ENCODE measurements around the gene POLR2F. TPM values are rescaled to one million over a fixed set of nuclear protein-coding genes. Genes with fewer than 3 reads are reported as not detected.

Gene POLR2F
- 100 to 1,000 TPM; 113 to 131 (median 123) TPM for polyA plus RNA-seq (ENCODE audit: low read depth in 6 of 6)

DNA sequence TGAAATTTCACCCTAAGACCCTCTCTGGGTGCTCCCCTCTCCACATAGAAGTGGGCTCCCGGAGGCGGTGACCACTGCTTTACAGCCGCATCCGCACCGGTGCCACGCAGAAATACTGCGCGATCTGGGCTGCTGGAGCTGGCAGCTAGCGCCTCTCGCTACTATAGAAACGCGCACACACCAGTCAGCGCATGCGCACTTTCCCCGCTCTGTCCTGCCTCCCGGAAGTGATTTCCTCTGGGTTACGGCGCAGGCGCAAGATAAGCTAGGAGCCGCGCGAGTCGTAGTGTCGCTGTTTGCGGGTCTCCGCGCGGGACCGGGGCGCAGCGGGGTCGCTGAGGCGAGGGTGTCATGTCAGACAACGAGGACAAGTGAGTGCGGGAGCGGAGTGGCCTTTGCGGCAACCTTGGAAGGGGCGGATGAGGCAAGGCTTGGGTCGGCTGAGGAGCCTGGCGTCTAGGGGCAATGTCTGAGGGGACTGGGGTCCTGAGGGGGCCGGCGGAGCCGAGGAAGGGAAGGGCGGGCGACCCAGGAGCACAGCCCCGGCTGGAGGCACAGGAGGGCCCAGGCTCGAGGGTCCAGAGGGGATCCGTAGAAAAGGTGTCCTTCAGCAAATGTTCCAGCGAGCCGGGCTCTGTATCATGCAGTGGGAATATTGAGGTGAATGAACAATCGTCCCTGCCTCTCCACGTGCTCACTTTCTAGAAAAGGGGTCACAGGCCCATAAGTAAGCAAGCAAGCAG, at the start of gene POLR2F, which contains the start of gene C22orf23:
Gene POLR2F, plus strand, starts transcription at position 263 of the 743 bp plus-strand sequence. Its CDS starts 89 bp downstream, at position 352.
Gene C22orf23, minus strand, starts transcription at position 165 of the 743 bp plus-strand sequence. CDS start 452 bp downstream, outside the sequence.
- peak; percentile 96 to 97 for ATAC-seq (ENCODE audit: low read depth in 2 of 2)
- H3K27ac Mint-ChIP-seq: peak within 1 kb of the TSS; percentile 93 to 100 (median 98)
- H3K36me3 Mint-ChIP-seq: peaks cover 16 to 27% of the 10 kb centered on the region in 2 donors
- peak; percentile 93 for DNase-seq
- peak within 1 kb of the TSS; percentile 89 to 100 (median 100) for H3K4me3 Mint-ChIP-seq
- peaks cover 31 to 45% (median 43%) of the 10 kb centered on the region in 3 donors for H3K4me1 Mint-ChIP-seq
- peaks cover 4 to 12% (median 11%) of the 10 kb centered on the region in 3 donors for H3K27me3 Mint-ChIP-seq
- no peaks in the 10 kb centered on the region for H3K9me3 Mint-ChIP-seq

GRCh38 chr22:37904572-37905533, 48.6 kb upstream of the POLR2F start:
- H3K27me3 Mint-ChIP-seq: no peaks in the 10 kb centered on the region
- no peak for ATAC-seq (ENCODE audit: low read depth in 2 of 2)
- H3K9me3 Mint-ChIP-seq: no peaks in the 10 kb centered on the region
- H3K4me1 Mint-ChIP-seq: peaks cover 26 to 35% (median 29%) of the 10 kb centered on the region in 3 donors
- H3K4me3 Mint-ChIP-seq: peak overlapping the region; percentile 73 to 93 (median 86)
- no peak for DNase-seq
- H3K36me3 Mint-ChIP-seq: no peaks in the 10 kb centered on the region
- H3K27ac Mint-ChIP-seq: peak overlapping the region; percentile 54 to 94 (median 74)

DNA sequence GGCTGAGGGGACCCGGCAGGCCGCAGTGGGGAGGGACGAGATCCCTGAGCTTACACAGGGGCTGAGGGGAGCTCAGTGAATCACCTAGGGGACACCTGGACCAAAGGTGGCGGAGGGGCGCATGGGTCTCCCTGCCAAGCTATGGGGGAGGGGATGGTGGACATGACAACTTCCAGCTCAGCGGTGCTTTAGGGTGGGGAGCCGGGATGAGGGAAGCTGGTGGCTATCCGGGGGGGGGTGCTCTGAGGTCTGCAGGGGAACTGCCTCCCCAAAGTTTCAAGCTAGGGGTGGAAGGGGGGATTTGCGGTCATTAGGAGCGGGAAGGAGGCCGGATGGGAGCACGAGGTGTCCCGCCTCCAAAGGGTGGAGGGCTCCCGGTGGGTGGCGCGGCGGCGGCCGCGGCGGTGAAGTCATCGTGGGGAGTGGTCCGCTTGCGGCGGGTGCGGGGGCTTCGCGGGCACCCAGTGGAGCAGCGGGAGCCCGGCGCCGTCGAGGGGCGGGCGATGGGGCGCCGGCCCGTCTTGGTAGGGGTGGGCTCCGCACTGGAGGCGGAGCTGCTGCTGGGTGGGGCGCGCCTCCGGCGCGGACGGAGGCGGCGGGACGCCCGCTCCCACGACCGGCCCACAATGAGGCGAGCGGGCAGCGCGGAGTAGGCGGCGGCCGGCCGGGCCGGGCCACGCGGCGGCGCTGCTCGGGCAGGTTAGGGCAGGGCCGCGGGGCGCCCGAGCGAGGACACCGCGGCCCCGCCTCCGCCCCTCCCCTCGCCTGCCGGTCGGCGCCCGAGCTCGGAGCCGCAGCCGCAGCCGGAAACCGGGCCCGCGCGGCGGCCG, 47.8 kb upstream of the POLR2F start, which contains the start of gene MICALL1:
Gene MICALL1, plus strand, starts transcription at position 764 of the 830 bp plus-strand sequence. CDS start 126 bp downstream, outside the sequence.
- peak within 1 kb of the TSS; percentile 85 to 93 (median 88) for H3K4me3 Mint-ChIP-seq

DNA sequence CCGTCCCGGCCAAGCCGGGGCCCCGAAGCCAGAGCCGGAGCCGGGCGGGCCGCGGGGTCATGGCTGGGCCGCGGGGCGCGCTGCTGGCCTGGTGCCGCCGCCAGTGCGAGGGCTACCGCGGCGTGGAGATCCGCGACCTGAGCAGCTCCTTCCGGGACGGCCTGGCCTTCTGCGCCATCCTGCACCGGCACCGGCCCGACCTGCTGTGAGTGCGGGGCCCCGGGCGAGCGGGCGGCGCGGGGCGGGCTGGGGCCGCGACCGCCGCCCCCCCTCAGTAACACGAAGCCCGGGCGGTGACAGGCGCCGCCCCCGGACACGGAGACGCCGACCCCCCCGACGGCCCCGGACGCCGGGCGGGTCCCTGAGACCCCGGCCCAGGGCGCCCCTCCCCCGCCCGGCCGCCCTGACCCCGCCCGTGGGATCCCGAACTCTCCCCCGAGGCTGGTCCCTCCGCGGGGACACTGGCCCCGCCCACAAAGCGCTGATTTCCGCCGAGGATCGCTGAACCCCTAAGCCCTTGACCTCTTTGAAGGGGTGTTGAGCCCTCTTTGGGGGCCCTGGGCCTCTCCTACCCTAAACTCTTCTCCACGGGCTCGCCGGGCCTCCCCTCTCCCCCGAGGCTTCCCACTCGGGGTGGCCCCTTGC, 47.0 kb upstream of the POLR2F start:
- Mint-ChIP-seq H3K27me3 (no peaks in the 10 kb centered on the region), H3K9me3 (no peaks in the 10 kb centered on the region), H3K4me1 (peaks cover 30 to 40% (median 33%) of the 10 kb centered on the region in 3 donors), H3K36me3 (no peaks in the 10 kb centered on the region), H3K4me3 (peak overlapping the region; percentile 85 to 92 (median 88)), H3K27ac (peak overlapping the region in 4 of 6 donors; percentile 56 to 63 (median 58))
- ATAC-seq (ENCODE audit: low read depth in 2 of 2) (peak; percentile 45 to 50), DNase-seq (peak; percentile 33)

More for the DNA sequence above, 47.8 kb upstream of the POLR2F start, which contains the start of gene MICALL1:
- Mint-ChIP-seq H3K9me3 (no peaks in the 10 kb centered on the region), H3K27ac (peak within 1 kb of the TSS; percentile 58 to 94 (median 80)), H3K27me3 (no peaks in the 10 kb centered on the region), H3K4me1 (peaks cover 30 to 40% (median 33%) of the 10 kb centered on the region in 3 donors), H3K36me3 (no peaks in the 10 kb centered on the region)
- DNase-seq (peak; percentile 76), ATAC-seq (ENCODE audit: low read depth in 2 of 2) (peak; percentile 86 to 92)

DNA sequence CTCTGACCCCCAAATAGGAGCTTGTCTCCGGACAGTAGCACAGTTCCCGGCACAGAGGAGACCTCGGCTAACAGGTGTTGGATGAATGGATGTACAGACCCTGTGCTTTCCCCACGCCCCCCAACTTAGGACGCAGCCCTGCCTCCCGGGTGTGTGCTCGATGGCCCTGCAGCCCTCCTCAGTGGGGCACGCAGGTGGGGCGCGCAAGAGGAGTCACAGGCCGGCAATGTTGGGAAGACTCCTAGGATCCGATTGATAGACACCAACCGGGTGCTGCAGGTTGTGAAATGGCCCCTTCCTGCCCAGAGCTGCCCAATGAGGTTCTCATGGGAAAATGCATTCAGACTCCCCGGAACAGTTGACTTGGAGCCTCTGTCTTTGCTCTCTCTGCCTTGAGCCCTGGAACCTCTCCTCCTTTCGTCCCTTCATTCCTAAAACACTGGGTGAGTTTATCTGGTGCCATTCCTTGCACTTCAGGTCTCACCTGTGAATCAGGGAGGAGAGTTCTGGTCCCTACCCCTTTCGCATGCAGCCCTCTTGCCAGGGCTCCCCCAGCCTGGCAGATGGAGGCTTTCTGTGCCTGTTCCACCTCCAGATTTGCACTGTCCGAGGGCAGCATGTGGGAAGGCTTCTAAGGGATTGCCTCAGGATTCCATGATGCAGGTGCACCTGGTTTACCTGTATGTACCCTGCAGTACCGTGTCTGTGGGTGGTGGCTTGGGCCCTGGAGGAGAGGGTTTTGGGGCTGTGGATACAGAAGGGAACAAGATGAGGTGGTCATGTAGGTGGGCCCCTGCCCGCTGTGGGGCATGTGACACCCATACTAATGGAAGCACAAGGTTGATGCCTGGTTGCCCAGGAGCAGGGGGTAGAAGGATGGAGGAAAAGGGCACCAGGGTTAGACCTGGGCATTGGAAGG, 46.2 kb upstream of the POLR2F start:
- H3K9me3 Mint-ChIP-seq: no peaks in the 10 kb centered on the region
- H3K27me3 Mint-ChIP-seq: no peaks in the 10 kb centered on the region
- DNase-seq (no peak), ATAC-seq (ENCODE audit: low read depth in 2 of 2) (no peak)
- H3K36me3 Mint-ChIP-seq: no peaks in the 10 kb centered on the region
- H3K27ac Mint-ChIP-seq: peak overlapping the region in 5 of 6 donors; percentile 59 to 84 (median 63)
- H3K4me3 Mint-ChIP-seq: peak overlapping the region; percentile 85 to 92 (median 88)
- peaks cover 30 to 40% (median 33%) of the 10 kb centered on the region in 3 donors for H3K4me1 Mint-ChIP-seq

DNA sequence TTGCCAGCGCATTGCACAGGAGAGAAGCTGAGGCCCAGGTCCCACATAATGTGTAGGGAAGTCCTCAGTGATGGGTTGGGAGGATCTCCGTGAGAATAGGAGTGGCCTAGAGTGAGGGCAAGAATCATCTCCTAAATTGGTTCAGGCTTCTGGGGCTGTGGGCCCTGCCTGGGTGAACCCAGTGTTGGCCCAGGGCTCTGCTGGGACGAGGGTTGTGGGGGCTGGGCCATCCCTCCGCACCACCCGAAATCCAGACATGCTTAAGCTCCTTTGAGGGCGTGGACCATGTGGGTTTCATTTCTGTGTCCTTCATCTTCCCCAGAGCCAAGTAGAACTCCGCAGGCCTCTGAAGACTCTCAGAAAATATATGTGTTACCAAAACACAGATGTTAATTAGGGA, 43.7 kb upstream of the POLR2F start:
- ATAC-seq (ENCODE audit: low read depth in 2 of 2) (no peak), DNase-seq (no peak)
- Mint-ChIP-seq H3K4me3 (peak overlapping the region in 1 of 8 donors; percentile 70), H3K27ac (no peak overlapping the region), H3K9me3 (no peaks in the 10 kb centered on the region), H3K27me3 (no peaks in the 10 kb centered on the region), H3K36me3 (no peaks in the 10 kb centered on the region), H3K4me1 (peaks cover 33 to 40% (median 36%) of the 10 kb centered on the region in 3 donors)

- no peak for DNase-seq
- peaks cover 24 to 31% (median 30%) of the 10 kb centered on the region in 3 donors for H3K4me1 Mint-ChIP-seq
- H3K27ac Mint-ChIP-seq: peak overlapping the region in 1 of 6 donors; percentile 35
- no peaks in the 10 kb centered on the region for H3K36me3 Mint-ChIP-seq
- H3K27me3 Mint-ChIP-seq: no peaks in the 10 kb centered on the region
- peak overlapping the region in 1 of 8 donors; percentile 47 for H3K4me3 Mint-ChIP-seq
- no peaks in the 10 kb centered on the region for H3K9me3 Mint-ChIP-seq
- ATAC-seq (ENCODE audit: low read depth in 2 of 2): no peak
Measured at GRCh38 chr22:37910890-37911672, 42.4 kb upstream of the POLR2F start.

GRCh38 chr22:37911697-37912096, 41.8 kb upstream of the POLR2F start:
- peak overlapping the region in 1 of 8 donors; percentile 47 for H3K4me3 Mint-ChIP-seq
- H3K4me1 Mint-ChIP-seq: peaks cover 24 to 31% (median 30%) of the 10 kb centered on the region in 3 donors
- peaks cover 0 to 6% of the 10 kb centered on the region in 2 donors for H3K36me3 Mint-ChIP-seq
- DNase-seq: no peak
- H3K27me3 Mint-ChIP-seq: no peaks in the 10 kb centered on the region
- H3K9me3 Mint-ChIP-seq: no peaks in the 10 kb centered on the region
- peak overlapping the region in 1 of 6 donors; percentile 54 for H3K27ac Mint-ChIP-seq
- no peak for ATAC-seq (ENCODE audit: low read depth in 2 of 2)

DNA sequence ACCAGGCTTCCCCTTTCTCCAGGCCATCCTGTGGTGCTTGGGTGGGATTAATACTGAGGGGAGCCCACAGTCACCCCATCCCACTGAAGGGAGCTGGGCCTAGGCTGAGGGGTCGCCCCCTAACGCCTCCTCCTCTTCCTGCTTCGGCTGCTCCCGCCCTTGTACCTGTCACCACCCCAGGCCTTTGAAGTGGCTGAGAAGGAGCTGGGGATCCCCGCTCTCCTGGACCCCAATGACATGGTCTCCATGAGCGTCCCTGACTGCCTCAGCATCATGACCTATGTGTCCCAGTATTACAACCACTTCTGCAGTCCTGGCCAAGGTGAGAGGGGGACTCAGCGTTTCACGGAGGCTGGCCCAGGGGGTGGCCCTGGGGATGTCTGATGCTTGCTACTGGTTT, 41.3 kb upstream of the POLR2F start:
- Mint-ChIP-seq H3K27me3 (no peaks in the 10 kb centered on the region), H3K4me3 (no peak overlapping the region), H3K27ac (peak overlapping the region in 1 of 6 donors; percentile 48), H3K4me1 (peaks cover 20 to 27% (median 26%) of the 10 kb centered on the region in 3 donors), H3K9me3 (no peaks in the 10 kb centered on the region), H3K36me3 (peaks cover 0 to 6% of the 10 kb centered on the region in 2 donors)
- no peak for DNase-seq
- no peak for ATAC-seq (ENCODE audit: low read depth in 2 of 2)

- no peaks in the 10 kb centered on the region for H3K27me3 Mint-ChIP-seq
- peaks cover 13 to 21% (median 20%) of the 10 kb centered on the region in 3 donors for H3K4me1 Mint-ChIP-seq
- DNase-seq (no peak), ATAC-seq (ENCODE audit: low read depth in 2 of 2) (no peak)
- peaks cover 0 to 6% of the 10 kb centered on the region in 2 donors for H3K36me3 Mint-ChIP-seq
- no peak overlapping the region for H3K4me3 Mint-ChIP-seq
- peak overlapping the region in 2 of 6 donors; percentile 24 to 51 for H3K27ac Mint-ChIP-seq
- H3K9me3 Mint-ChIP-seq: no peaks in the 10 kb centered on the region
Measured at GRCh38 chr22:37913233-37913721, 40.2 kb upstream of the POLR2F start.
